Endodermal cell (in vitro differentiated cells): ENCODE results near the gene RAD51D. TPM values are rescaled to one million over a fixed set of nuclear protein-coding genes. Genes with fewer than 3 reads are reported as not detected.

Experiments
- DNase-seq: peaks from one replicate; pipeline ENCODE4 v3.0.0-alpha.2; 2017
- H3K27ac ChIP-seq: 2 replicates; pipeline ENCODE4 v1.5.1; 2013; ENCODE audit warnings: mild to moderate bottlenecking, low read depth, low read length, moderate library complexity
- H3K27me3 ChIP-seq: 2 replicates; pipeline ENCODE4 v1.6.1; 2013; ENCODE audit warnings: mild to moderate bottlenecking, low read length, moderate library complexity; ENCODE audit not compliant: insufficient read depth, control insufficient read depth, poor library complexity, severe bottlenecking
- H3K36me3 ChIP-seq: 2 replicates; pipeline ENCODE4 v1.7.0; 2013; ENCODE audit warnings: mild to moderate bottlenecking, low read length, moderate library complexity; ENCODE audit not compliant: control insufficient read depth, insufficient read depth
- H3K4me1 ChIP-seq: one replicate; pipeline ENCODE4 v1.7.0; 2013; ENCODE audit warnings: low read length; ENCODE audit not compliant: control insufficient read depth, insufficient read depth
- H3K4me3 ChIP-seq: 2 replicates; pipeline ENCODE4 v1.5.1; 2013; ENCODE audit warnings: mild to moderate bottlenecking, low read length, moderate library complexity
- H3K9ac ChIP-seq: 2 replicates; pipeline ENCODE4 v1.6.1; 2013; ENCODE audit warnings: mild to moderate bottlenecking, low read length, moderate library complexity; ENCODE audit not compliant: poor library complexity, severe bottlenecking; ENCODE audit errors: extremely low read depth
- H3K9me3 ChIP-seq: 2 replicates; pipeline ENCODE4 v1.6.1; 2013; ENCODE audit warnings: mild to moderate bottlenecking, low read length, moderate library complexity; ENCODE audit not compliant: control insufficient read depth
- H3K27ac Mint-ChIP-seq: 2 replicates; pipeline ENCODE4 v1.8.0; 2020; ENCODE audit warnings: mixed read lengths
- H3K27me3 Mint-ChIP-seq: 2 replicates; pipeline ENCODE4 v1.8.0; 2021; ENCODE audit warnings: mild to moderate bottlenecking, mixed read lengths; ENCODE audit not compliant: insufficient read depth
- H3K36me3 Mint-ChIP-seq: 2 replicates; pipeline ENCODE4 v1.8.0; 2020; ENCODE audit warnings: low read depth, mixed read lengths
- H3K4me1 Mint-ChIP-seq: 2 replicates; pipeline ENCODE4 v1.8.0; 2020; ENCODE audit warnings: mixed read lengths
- H3K4me3 Mint-ChIP-seq: 2 replicates; pipeline ENCODE4 v1.8.0; 2020; ENCODE audit warnings: mild to moderate bottlenecking, moderate library complexity, mixed read lengths
- H3K9me3 Mint-ChIP-seq: 2 replicates; pipeline ENCODE4 v1.8.0; 2020; ENCODE audit warnings: mild to moderate bottlenecking, mixed read lengths
- CTCF ChIP-seq: fragments of 200-600 bp; sonication (generic); conservative IDR thresholded peaks from 2 replicates; pipeline ENCODE4 v1.5.0; 2021; ENCODE audit warnings: antibody characterized with exemption, mild to moderate bottlenecking
- WGBS, 2 experiments: methylation state at CpG; one replicate each; pipeline versions ENCODE4 v1.1.5 to v1.1.7; 2013; ENCODE audit warnings: missing lambda C conversion rate in 2 of 2, mixed read lengths in 1 of 2; ENCODE audit not compliant: insufficient coverage in 1 of 2, insufficient read length in 1 of 2; 5-methylcytosine and 5-hydroxymethylcytosine counted together
- total RNA-seq, 2 donors: library from RNA; stranded (reverse); fragmentation: NEBNext Ultra II Directional in 1 of 2; extraction: Animal tissue kit (Norgen Biotek cat#: 25700) in 1 of 2; gene quantifications; 2 replicates in 1 of 2; 3 replicates in 1 of 2; pipeline ENCODE4 v1.2.1, GENCODE V29; 2021

Gene RAD51D
- total RNA-seq, 2 donors from 2014 or later = 24.8 to 26.0 TPM

- no peaks in the 10 kb centered on the region for H3K27me3 ChIP-seq
- no peak for DNase-seq
- peaks cover 9% of the 10 kb centered on the region for H3K4me1 ChIP-seq
- Mint-ChIP-seq H3K9me3 (no peaks in the 10 kb centered on the region), H3K36me3 (peaks cover 4% of the 10 kb centered on the region), H3K27ac (no peak overlapping the region), H3K4me3 (no peak overlapping the region), H3K4me1 (peaks cover 75% of the 10 kb centered on the region), H3K27me3 (no peaks in the 10 kb centered on the region)
- H3K9me3 ChIP-seq = no peaks in the 10 kb centered on the region
- no peak overlapping the region for H3K4me3 ChIP-seq
- H3K36me3 ChIP-seq = no peaks in the 10 kb centered on the region
- TF ChIP-seq CTCF = no peak
- WGBS, 2 experiments = 96% methylated on average over 3 of the region's 4 CpGs; no CpG with 5 or more reads in 1 of the 2 experiments
- H3K27ac ChIP-seq = no peak overlapping the region
- H3K9ac ChIP-seq = no peak overlapping the region
Measured at GRCh38 chr17:35065880-35066279, 53.8 kb downstream of the RAD51D start.

- Histone ChIP-seq H3K27me3 (no peaks in the 10 kb centered on the region), H3K9ac (peak overlapping the region; percentile 29), H3K4me1 (peaks cover 14% of the 10 kb centered on the region), H3K27ac (no peak overlapping the region), H3K9me3 (no peaks in the 10 kb centered on the region), H3K36me3 (no peaks in the 10 kb centered on the region), H3K4me3 (no peak overlapping the region)
- no peak overlapping the region for H3K4me3 Mint-ChIP-seq
- WGBS, 2 experiments = 71 to 72% methylated on average over 1 to 2 of the region's 3 CpGs
- peaks cover 7% of the 10 kb centered on the region for H3K36me3 Mint-ChIP-seq
- no peaks in the 10 kb centered on the region for H3K27me3 Mint-ChIP-seq
- TF ChIP-seq CTCF = no peak
- no peak for DNase-seq
- H3K9me3 Mint-ChIP-seq = no peaks in the 10 kb centered on the region
- peaks cover 75% of the 10 kb centered on the region for H3K4me1 Mint-ChIP-seq
- peak overlapping the region; percentile 98 for H3K27ac Mint-ChIP-seq
Measured at GRCh38 chr17:35064516-35065215, 55.0 kb downstream of the RAD51D start.

DNA sequence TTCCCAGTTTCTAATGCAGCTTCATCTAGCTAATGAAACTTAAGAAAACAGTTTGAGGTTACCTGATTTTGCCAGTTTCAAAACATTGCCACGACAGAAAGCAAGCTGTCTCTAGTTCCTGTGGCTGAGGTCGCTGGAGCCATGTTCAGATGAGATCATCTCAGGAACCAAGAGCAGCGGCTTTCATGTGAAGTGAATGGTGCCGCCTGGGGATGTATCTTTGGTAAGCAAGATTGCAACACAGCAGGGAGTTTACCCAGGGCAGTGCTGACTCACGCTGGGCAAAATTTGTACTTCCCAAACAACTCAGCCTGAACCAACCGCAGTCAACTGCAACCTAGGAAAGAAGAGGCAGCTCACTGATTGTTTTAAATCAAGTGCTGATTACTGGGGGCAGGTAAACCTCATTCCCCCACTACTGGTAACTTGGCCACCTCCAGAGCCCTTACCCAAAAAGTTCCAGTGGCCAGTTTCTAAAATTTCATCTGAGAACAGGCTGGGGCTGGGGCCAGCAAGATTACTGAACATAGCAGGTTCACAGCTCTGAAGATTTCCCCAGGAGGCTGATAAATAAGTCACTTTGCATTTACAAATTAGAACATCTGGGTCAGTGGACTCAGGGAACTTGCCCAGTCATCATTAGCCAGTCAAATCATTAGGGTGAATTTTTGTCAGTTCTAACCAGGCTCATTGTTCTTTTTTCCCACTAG, 56.0 kb downstream of the RAD51D start, which contains the start of gene RFFL:
TSS of gene RFFL (minus strand) at position 194 of the 710 bp plus-strand sequence. CDS start 37,154 bp downstream, outside the sequence.
- peak; percentile 9 for TF ChIP-seq CTCF
- peak within 1 kb of the TSS; percentile 29 for H3K9ac ChIP-seq
- H3K27ac Mint-ChIP-seq = peak within 1 kb of the TSS; percentile 98

More for the DNA sequence above, 56.0 kb downstream of the RAD51D start, which contains the start of gene RFFL:
- Histone ChIP-seq H3K9me3 (no peaks in the 10 kb centered on the region), H3K36me3 (no peaks in the 10 kb centered on the region), H3K4me3 (peak within 1 kb of the TSS; percentile 47), H3K27ac (peak within 1 kb of the TSS; percentile 69), H3K27me3 (no peaks in the 10 kb centered on the region), H3K4me1 (peaks cover 11% of the 10 kb centered on the region)
- peak; percentile 98 for DNase-seq
- Mint-ChIP-seq H3K27me3 (no peaks in the 10 kb centered on the region), H3K9me3 (no peaks in the 10 kb centered on the region), H3K36me3 (peaks cover 14% of the 10 kb centered on the region), H3K4me1 (peaks cover 70% of the 10 kb centered on the region), H3K4me3 (peak within 1 kb of the TSS; percentile 43)
- WGBS, 2 experiments = 0% methylated on average over 6 of the region's 6 CpGs
